Breast epithelium (tissue), 4 donors: ENCODE measurements around the gene SYT12. TPM values are rescaled to one million over a fixed set of nuclear protein-coding genes. Genes with fewer than 3 reads are reported as not detected.

Experiments used
- DNase-seq, 2 donors: peaks; one replicate each; pipeline ENCODE4 v3.0.0-alpha.2; 2019; ENCODE audit warnings: low spot score in 2 of 2
- H3K27ac ChIP-seq, 2 donors: fragments of 200-600 bp; sonication (generic) in 1 of 2; one replicate each; pipeline ENCODE4 v1.5.1; 2016 to 2019; ENCODE audit warnings: mild to moderate bottlenecking in 1 of 2
- H3K27me3 ChIP-seq, 2 donors: fragments of 200-600 bp; sonication (generic) in 1 of 2; one replicate each; pipeline versions ENCODE4 v1.5.1 to v1.6.0; 2017 to 2019; ENCODE audit warnings: control low read depth in 1 of 2, mild to moderate bottlenecking in 1 of 2
- H3K36me3 ChIP-seq: fragments of 200-600 bp; one replicate; pipeline ENCODE4 v1.5.1; 2019
- H3K4me1 ChIP-seq, 2 donors: fragments of 200-600 bp; sonication (generic); one replicate each; pipeline ENCODE4 v1.5.1; 2016 to 2019; ENCODE audit warnings: control low read depth in 1 of 2
- H3K4me3 ChIP-seq, 3 donors: fragments of 200-600 bp; sonication (generic); 1 replicate in 2 of 3; 2 replicates in 1 of 3; pipeline ENCODE4 v1.5.1; 2016 to 2019; ENCODE audit warnings: mild to moderate bottlenecking in 3 of 3, moderate library complexity in 2 of 3
- H3K9me3 ChIP-seq, 2 donors: fragments of 200-600 bp; sonication (generic) in 1 of 2; one replicate each; pipeline ENCODE4 v1.5.1; 2016 to 2019; ENCODE audit warnings: control low read depth in 1 of 2
- POLR2A ChIP-seq: fragments of 450-650 bp; IDR thresholded peaks from one replicate; pipeline ENCODE4 v1.6.1; 2016; ENCODE audit warnings: antibody characterized with exemption, mild to moderate bottlenecking, moderate library complexity
- POLR2AphosphoS5 ChIP-seq, 3 donors: sonication (generic); formaldehyde crosslinking; IDR thresholded peaks; one replicate each; pipeline ENCODE4 v1.6.1; 2017; ENCODE audit warnings: antibody characterized with exemption in 3 of 3
- intact Hi-C: fragments of 100-400 bp; cut with DNase I; formaldehyde crosslinking; loops from one replicate; pipeline ENCODE4 v1.15.1; 2023; ENCODE audit warnings: low total_unique reads
- total RNA-seq, 3 donors: library from RNA; depleted of rRNA; stranded (reverse); fragments of >200 nt; gene quantifications; one replicate each; pipeline ENCODE4 v1.1.0, GENCODE V29; 2016
- TF ChIP-seq, protein P1 (sequence below), 3 donors: fragments of 450-650 bp; IDR thresholded peaks; one replicate each; pipeline ENCODE4 v1.5.1; 2016 to 2017; ENCODE audit warnings: antibody characterized with exemption in 3 of 3, mild to moderate bottlenecking in 3 of 3, moderate library complexity in 3 of 3

The SYT12 gene
- total RNA-seq, 3 donors from 2014 or later = 0.16 to 30.3 (median 10.2) TPM

DNA sequence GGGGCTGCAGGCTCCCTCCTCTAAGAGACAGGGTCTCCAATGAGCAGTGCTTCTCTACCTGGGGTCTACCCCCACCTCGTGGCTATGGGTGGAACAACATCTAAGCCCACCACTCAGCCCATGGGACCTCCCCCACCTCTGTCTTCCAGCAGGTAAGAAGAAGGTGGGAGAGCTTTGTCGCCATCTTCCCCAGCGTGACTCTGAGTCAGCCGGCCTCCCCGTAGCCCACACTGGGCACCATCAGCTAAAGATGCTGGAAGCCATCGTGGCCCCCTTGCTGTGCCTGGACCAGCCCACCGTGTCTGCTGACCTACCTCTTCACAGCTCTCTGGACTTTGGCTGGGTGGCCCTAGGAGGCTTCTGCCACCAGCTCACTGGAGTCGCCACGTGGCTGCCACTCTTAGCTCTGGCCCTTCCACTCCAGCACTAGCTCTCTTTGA, 46.9 kb upstream of the SYT12 start:
- intact Hi-C loops = no loop called here
- no peak for TF ChIP-seq POLR2AphosphoS5 (IDR thresholded peaks at IDR 0.05)
- TF ChIP-seq, protein P1, sequence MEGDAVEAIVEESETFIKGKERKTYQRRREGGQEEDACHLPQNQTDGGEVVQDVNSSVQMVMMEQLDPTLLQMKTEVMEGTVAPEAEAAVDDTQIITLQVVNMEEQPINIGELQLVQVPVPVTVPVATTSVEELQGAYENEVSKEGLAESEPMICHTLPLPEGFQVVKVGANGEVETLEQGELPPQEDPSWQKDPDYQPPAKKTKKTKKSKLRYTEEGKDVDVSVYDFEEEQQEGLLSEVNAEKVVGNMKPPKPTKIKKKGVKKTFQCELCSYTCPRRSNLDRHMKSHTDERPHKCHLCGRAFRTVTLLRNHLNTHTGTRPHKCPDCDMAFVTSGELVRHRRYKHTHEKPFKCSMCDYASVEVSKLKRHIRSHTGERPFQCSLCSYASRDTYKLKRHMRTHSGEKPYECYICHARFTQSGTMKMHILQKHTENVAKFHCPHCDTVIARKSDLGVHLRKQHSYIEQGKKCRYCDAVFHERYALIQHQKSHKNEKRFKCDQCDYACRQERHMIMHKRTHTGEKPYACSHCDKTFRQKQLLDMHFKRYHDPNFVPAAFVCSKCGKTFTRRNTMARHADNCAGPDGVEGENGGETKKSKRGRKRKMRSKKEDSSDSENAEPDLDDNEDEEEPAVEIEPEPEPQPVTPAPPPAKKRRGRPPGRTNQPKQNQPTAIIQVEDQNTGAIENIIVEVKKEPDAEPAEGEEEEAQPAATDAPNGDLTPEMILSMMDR (IDR thresholded peaks at IDR 0.05) = peak in 1 of 3 donors; percentile 23
- no peak overlapping the region for H3K4me3 ChIP-seq
- no peak for DNase-seq
- peaks cover 0 to 4% of the 10 kb centered on the region in 2 donors for H3K9me3 ChIP-seq
- no peak overlapping the region for H3K27ac ChIP-seq
- no peaks in the 10 kb centered on the region for H3K27me3 ChIP-seq
- H3K4me1 ChIP-seq = peaks cover 0 to 3% of the 10 kb centered on the region in 2 donors
- no peaks in the 10 kb centered on the region for H3K36me3 ChIP-seq

GRCh38 chr11:66976925-66977324, 46.0 kb upstream of the SYT12 start:
- no peaks in the 10 kb centered on the region for H3K27me3 ChIP-seq
- TF ChIP-seq, protein P1 (IDR thresholded peaks at IDR 0.05) = no peak
- TF ChIP-seq POLR2A (no peak), POLR2AphosphoS5 (IDR thresholded peaks at IDR 0.05) (no peak)
- no peaks in the 10 kb centered on the region for H3K4me1 ChIP-seq
- peaks cover 0 to 4% of the 10 kb centered on the region in 2 donors for H3K9me3 ChIP-seq
- no peaks in the 10 kb centered on the region for H3K36me3 ChIP-seq
- H3K4me3 ChIP-seq = no peak overlapping the region
- no peak for DNase-seq
- intact Hi-C loops = no loop called here
- no peak overlapping the region for H3K27ac ChIP-seq

DNA sequence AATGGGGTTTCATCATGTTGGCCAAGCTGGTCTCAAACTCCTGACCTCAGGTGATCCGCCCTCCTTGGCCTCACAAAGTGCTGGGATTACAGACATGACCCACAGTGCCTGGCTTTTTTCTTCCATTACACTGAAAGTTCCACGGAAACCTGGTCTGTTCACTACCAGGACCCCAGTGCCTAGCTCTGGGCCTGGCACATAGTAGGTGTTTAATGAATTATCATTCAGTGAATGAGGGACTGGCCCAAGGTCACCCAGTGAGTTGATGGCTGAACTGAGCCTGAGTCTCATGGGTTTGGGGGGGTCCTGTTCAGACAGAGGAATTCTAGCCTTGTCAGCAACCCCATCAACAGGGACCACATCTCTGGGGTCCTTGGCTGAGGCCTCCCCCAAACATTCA, 44.7 kb upstream of the SYT12 start:
- DNase-seq = no peak
- intact Hi-C loops = no loop called here
- H3K36me3 ChIP-seq = no peaks in the 10 kb centered on the region
- H3K9me3 ChIP-seq = peaks cover 0 to 4% of the 10 kb centered on the region in 2 donors
- no peak overlapping the region for H3K4me3 ChIP-seq
- H3K4me1 ChIP-seq = no peaks in the 10 kb centered on the region
- TF ChIP-seq POLR2AphosphoS5 (IDR thresholded peaks at IDR 0.05) = no peak
- TF ChIP-seq, protein P1 (IDR thresholded peaks at IDR 0.05) = no peak
- no peaks in the 10 kb centered on the region for H3K27me3 ChIP-seq
- H3K27ac ChIP-seq = no peak overlapping the region

GRCh38 chr11:66978717-66979116, 44.2 kb upstream of the SYT12 start:
- intact Hi-C loops = no loop called here
- no peaks in the 10 kb centered on the region for H3K36me3 ChIP-seq
- H3K9me3 ChIP-seq = peaks cover 0 to 4% of the 10 kb centered on the region in 2 donors
- no peaks in the 10 kb centered on the region for H3K27me3 ChIP-seq
- H3K27ac ChIP-seq = peak overlapping the region in 1 of 2 donors; percentile 57
- no peak for DNase-seq
- no peaks in the 10 kb centered on the region for H3K4me1 ChIP-seq
- no peak overlapping the region for H3K4me3 ChIP-seq
- TF ChIP-seq POLR2AphosphoS5 (IDR thresholded peaks at IDR 0.05) (no peak), POLR2A (no peak)
- TF ChIP-seq, protein P1 (IDR thresholded peaks at IDR 0.05) = no peak

GRCh38 chr11:66979336-66979980, 43.5 kb upstream of the SYT12 start:
- DNase-seq = peak in 1 of 2 donors; percentile 49
- TF ChIP-seq, protein P1 (IDR thresholded peaks at IDR 0.05) = no peak
- no peak for TF ChIP-seq POLR2AphosphoS5 (IDR thresholded peaks at IDR 0.05)
- no peak for TF ChIP-seq POLR2A
- Histone ChIP-seq H3K36me3 (no peaks in the 10 kb centered on the region), H3K27me3 (no peaks in the 10 kb centered on the region), H3K27ac (peak overlapping the region in 1 of 2 donors; percentile 57), H3K4me3 (no peak overlapping the region), H3K4me1 (no peaks in the 10 kb centered on the region), H3K9me3 (peaks cover 0 to 4% of the 10 kb centered on the region in 2 donors)
- intact Hi-C loops = no loop called here
